DOHH2 (cell line): ENCODE measurements around the gene NAPB.

Source experiments
- H3F3A ChIP-seq: fragments of 200-600 bp; sonication (generic), shearing (Covaris generic); 2 replicates; pipeline ENCODE4 v1.6.0; 2016; ENCODE audit warnings: antibody characterized with exemption, mild to moderate bottlenecking; ENCODE audit not compliant: control insufficient read depth, insufficient read depth
- H3K27ac ChIP-seq: fragments of 200-600 bp; sonication (generic); 2 replicates; pipeline ENCODE4 v1.5.1; 2014; ENCODE audit warnings: low read depth, mild to moderate bottlenecking, low read length, moderate library complexity
- H3K27me3 ChIP-seq: fragments of 200-600 bp; sonication (generic); 2 replicates; pipeline ENCODE4 v1.6.1; 2014; ENCODE audit warnings: mild to moderate bottlenecking, low read length, mixed read lengths; ENCODE audit not compliant: control insufficient read depth
- H3K36me3 ChIP-seq: fragments of 200-600 bp; sonication (generic); 2 replicates; pipeline ENCODE4 v1.6.1; 2014; ENCODE audit warnings: mild to moderate bottlenecking, low read length, moderate library complexity, mixed read lengths; ENCODE audit not compliant: control insufficient read depth
- H3K4me1 ChIP-seq: fragments of 200-600 bp; sonication (generic); 2 replicates; pipeline ENCODE4 v1.6.1; 2014; ENCODE audit warnings: mild to moderate bottlenecking, low read length, mixed read lengths; ENCODE audit not compliant: control insufficient read depth
- H3K4me2 ChIP-seq: fragments of 200-600 bp; sonication (generic); 2 replicates; pipeline ENCODE4 v1.6.0; 2014; ENCODE audit warnings: mild to moderate bottlenecking, low read length, moderate library complexity
- H3K4me3 ChIP-seq: fragments of 200-600 bp; sonication (generic); 2 replicates; pipeline ENCODE4 v1.5.1; 2014; ENCODE audit warnings: mild to moderate bottlenecking, low read length, mixed read lengths
- H3K79me2 ChIP-seq: fragments of 200-600 bp; sonication (generic); 2 replicates; pipeline ENCODE4 v1.6.1; 2014; ENCODE audit warnings: mild to moderate bottlenecking, low read length, mixed read lengths; ENCODE audit not compliant: control insufficient read depth
- H3K9me2 ChIP-seq: fragments of 200-600 bp; sonication (generic); replicated peaks from 2 replicates; pipeline ENCODE4 v1.6.1; 2014; ENCODE audit warnings: mild to moderate bottlenecking, low read length, mixed read lengths; ENCODE audit not compliant: control insufficient read depth
- H3K9me3 ChIP-seq: fragments of 200-600 bp; sonication (generic); 2 replicates; pipeline ENCODE4 v1.6.1; 2014; ENCODE audit warnings: antibody characterized with exemption, low read length, mixed read lengths; ENCODE audit not compliant: control insufficient read depth, insufficient read depth
- H4K20me1 ChIP-seq: fragments of 200-600 bp; sonication (generic); 2 replicates; pipeline ENCODE4 v1.6.0; 2014; ENCODE audit warnings: low read depth, mild to moderate bottlenecking, antibody characterized with exemption, low read length, moderate library complexity; ENCODE audit not compliant: control insufficient read depth, insufficient read depth
- EZH2phosphoT487 ChIP-seq: fragments of 200-600 bp; sonication (generic); IDR thresholded peaks from 2 replicates; pipeline ENCODE4 v1.6.1; 2017; ENCODE audit warnings: borderline replicate concordance, mild to moderate bottlenecking, antibody characterized with exemption, low read length, moderate library complexity, mixed read lengths
- TF ChIP-seq, protein P1 (sequence below): fragments of 200-600 bp; sonication (generic); IDR thresholded peaks from one replicate; pipeline ENCODE4 v1.5.1; 2014; ENCODE audit warnings: antibody characterized with exemption, mild to moderate bottlenecking, low read depth, low read length; ENCODE audit not compliant: poor library complexity, severe bottlenecking

The NAPB gene

DNA sequence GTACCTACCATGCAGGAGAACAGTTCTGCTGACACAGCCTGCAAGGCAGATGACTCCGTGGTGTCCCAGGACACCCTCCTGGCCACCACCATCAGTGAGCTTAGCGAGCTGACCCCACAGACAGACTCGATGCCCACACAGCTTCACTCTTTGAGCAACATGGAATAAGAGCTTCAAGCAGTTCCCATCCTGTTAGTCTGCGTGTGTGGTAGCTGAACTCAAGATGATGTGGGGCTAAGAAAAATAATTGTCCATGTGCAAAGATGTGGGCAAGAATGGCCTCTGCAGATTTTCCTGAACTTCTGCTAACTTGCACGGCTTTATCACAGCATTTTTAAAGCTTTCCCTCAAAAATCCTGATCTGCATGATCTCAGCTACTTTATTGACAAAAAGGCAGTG, 51.0 kb downstream of the NAPB start:
- Histone ChIP-seq H3K27me3 (no peaks in the 10 kb centered on the region), H3K36me3 (peaks cover 89% of the 10 kb centered on the region), H3K4me1 (peaks cover 15% of the 10 kb centered on the region), H3K4me3 (no peak overlapping the region), H3K9me2 (no peaks in the 10 kb centered on the region), H3K9me3 (no peaks in the 10 kb centered on the region), H3K79me2 (peaks cover 38% of the 10 kb centered on the region), H3K4me2 (no peak overlapping the region), H3F3A (no peaks in the 10 kb centered on the region), H4K20me1 (peaks cover 9% of the 10 kb centered on the region), H3K27ac (no peak overlapping the region)
- TF ChIP-seq, protein P1, sequence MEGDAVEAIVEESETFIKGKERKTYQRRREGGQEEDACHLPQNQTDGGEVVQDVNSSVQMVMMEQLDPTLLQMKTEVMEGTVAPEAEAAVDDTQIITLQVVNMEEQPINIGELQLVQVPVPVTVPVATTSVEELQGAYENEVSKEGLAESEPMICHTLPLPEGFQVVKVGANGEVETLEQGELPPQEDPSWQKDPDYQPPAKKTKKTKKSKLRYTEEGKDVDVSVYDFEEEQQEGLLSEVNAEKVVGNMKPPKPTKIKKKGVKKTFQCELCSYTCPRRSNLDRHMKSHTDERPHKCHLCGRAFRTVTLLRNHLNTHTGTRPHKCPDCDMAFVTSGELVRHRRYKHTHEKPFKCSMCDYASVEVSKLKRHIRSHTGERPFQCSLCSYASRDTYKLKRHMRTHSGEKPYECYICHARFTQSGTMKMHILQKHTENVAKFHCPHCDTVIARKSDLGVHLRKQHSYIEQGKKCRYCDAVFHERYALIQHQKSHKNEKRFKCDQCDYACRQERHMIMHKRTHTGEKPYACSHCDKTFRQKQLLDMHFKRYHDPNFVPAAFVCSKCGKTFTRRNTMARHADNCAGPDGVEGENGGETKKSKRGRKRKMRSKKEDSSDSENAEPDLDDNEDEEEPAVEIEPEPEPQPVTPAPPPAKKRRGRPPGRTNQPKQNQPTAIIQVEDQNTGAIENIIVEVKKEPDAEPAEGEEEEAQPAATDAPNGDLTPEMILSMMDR = no peak
- no peak for TF ChIP-seq EZH2phosphoT487

DNA sequence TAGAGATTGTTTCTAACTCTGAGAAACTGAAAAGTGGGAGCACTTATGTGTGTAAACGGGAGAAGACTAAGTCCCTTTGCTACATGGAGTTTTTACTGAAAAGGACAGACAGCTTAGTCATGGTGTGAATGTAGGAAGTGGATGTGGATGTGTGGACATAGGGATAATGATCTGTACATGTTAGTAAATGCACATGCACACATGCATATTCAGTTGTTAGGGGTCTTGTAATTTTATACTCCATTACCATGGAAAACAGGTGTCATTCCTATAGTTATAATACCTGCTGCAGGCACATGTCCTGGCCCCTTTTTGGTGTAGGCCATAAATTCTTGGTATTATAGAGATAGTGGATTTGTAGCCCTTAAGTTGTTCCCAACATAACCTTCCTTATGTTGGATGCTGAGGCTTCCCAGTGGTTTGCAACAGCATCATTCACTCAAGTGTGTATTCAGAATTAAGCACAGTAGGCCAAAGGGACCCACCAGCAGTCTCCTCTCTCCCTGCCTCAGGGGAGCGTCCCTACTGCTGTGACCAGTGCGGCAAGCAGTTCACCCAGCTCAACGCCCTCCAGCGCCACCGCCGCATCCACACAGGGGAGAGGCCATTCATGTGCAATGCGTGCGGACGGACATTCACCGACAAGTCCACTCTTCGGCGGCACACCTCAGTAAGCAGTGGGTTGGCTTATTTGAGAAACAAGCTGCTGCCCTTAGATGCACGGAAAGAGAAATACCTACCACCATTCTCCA, 52.0 kb downstream of the NAPB start:
- Histone ChIP-seq H3K27ac (no peak overlapping the region), H3F3A (no peaks in the 10 kb centered on the region), H3K27me3 (no peaks in the 10 kb centered on the region), H3K79me2 (peaks cover 48% of the 10 kb centered on the region), H3K4me3 (no peak overlapping the region), H3K9me3 (no peaks in the 10 kb centered on the region), H3K4me2 (no peak overlapping the region), H3K9me2 (no peaks in the 10 kb centered on the region), H3K4me1 (peaks cover 15% of the 10 kb centered on the region), H3K36me3 (peaks cover 98% of the 10 kb centered on the region), H4K20me1 (peaks cover 9% of the 10 kb centered on the region)
- TF ChIP-seq, protein P1 = no peak
- no peak for TF ChIP-seq EZH2phosphoT487

DNA sequence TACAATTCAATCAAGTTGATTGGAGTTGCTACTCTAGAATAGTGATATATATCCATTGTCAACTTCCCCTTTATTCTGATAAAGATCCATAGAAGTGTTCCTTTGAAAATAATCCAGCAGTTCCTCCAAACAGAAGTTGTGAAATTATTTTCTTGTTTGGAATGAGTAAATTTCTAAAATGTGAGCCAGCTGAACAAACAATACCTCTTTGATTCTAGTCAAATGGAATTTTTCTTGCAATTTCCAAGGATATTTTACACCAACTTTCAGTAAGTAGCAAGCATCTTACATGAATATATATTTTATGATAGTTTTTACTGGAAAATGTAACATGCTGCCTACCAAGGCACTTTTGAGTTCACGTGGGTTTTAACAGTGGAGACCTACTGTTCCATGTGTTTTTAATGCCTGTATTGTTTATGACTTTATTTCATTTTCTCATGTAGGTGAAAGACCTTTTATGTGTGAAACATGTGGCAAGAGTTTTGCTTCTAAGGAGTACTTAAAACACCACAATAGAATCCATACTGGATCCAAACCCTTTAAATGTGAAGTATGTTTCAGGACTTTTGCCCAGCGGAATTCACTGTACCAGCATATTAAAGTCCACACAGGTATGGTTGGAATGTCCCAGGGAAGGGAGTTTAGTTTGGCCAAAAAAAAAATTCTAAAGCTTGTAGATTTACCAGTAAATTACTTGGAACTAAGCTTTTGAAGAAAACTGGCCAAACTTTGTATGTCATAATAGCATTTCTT, 52.8 kb downstream of the NAPB start:
- TF ChIP-seq, protein P1 = no peak
- no peak for TF ChIP-seq EZH2phosphoT487
- peaks cover 93% of the 10 kb centered on the region for H3K36me3 ChIP-seq
- peaks cover 13% of the 10 kb centered on the region for H4K20me1 ChIP-seq
- H3K9me3 ChIP-seq = no peaks in the 10 kb centered on the region
- H3K79me2 ChIP-seq = peaks cover 56% of the 10 kb centered on the region
- H3K4me3 ChIP-seq = no peak overlapping the region
- peaks cover 21% of the 10 kb centered on the region for H3K4me1 ChIP-seq
- no peaks in the 10 kb centered on the region for H3K9me2 ChIP-seq
- H3K27ac ChIP-seq = no peak overlapping the region
- H3K4me2 ChIP-seq = no peak overlapping the region
- no peaks in the 10 kb centered on the region for H3F3A ChIP-seq
- no peaks in the 10 kb centered on the region for H3K27me3 ChIP-seq
